HG02610 (cell line): ENCODE measurements around the gene CAPN8.
A peak's percentile ranks its signal among the peaks of the same experiment; 100 is the strongest.
"Not testable (repeated sequence)": the region's sequence is repeated elsewhere in the genome, so short reads cannot be mapped to it uniquely, and the experiment has no call there.

Source experiments
- ATAC-seq: cut with Tn5 transposase; IDR thresholded peaks from one replicate; pipeline ENCODE4 v1.9.1; 2021; ENCODE audit warnings: mild to moderate bottlenecking, moderate library complexity; ENCODE audit not compliant: unreplicated experiment

The CAPN8 gene

GRCh38 chr1:223534677-223535076 is 130.8 kb downstream of the CAPN8 start:
- ATAC-seq = no peak

GRCh38 chr1:223533708-223534107 is 131.8 kb downstream of the CAPN8 start:
- no peak for ATAC-seq

- ATAC-seq = no peak
Observed at GRCh38 chr1:223531742-223532341, 133.7 kb downstream of the CAPN8 start.

GRCh38 chr1:223525957-223526356 is 139.5 kb downstream of the CAPN8 start:
- peak; percentile 85 for ATAC-seq

- no peak for ATAC-seq
Observed at GRCh38 chr1:223525546-223525945, 140.0 kb downstream of the CAPN8 start.

- ATAC-seq = no peak
Observed at GRCh38 chr1:223524930-223525451, 140.5 kb downstream of the CAPN8 start.

GRCh38 chr1:223521150-223521549 is 144.4 kb downstream of the CAPN8 start:
- no peak for ATAC-seq

GRCh38 chr1:223520200-223520599 is 145.3 kb downstream of the CAPN8 start:
- no peak for ATAC-seq

- ATAC-seq = no peak
Observed at GRCh38 chr1:223519116-223519515, 146.4 kb downstream of the CAPN8 start.

- not testable (repeated sequence) for ATAC-seq
Observed at GRCh38 chr1:223518553-223518952, 146.9 kb downstream of the CAPN8 start.

GRCh38 chr1:223515926-223516325 is 149.6 kb downstream of the CAPN8 start:
- no peak for ATAC-seq

GRCh38 chr1:223515421-223515820 is 150.1 kb downstream of the CAPN8 start:
- ATAC-seq = no peak

GRCh38 chr1:223514644-223515043 is 150.9 kb downstream of the CAPN8 start:
- no peak for ATAC-seq

- ATAC-seq = no peak
Observed at GRCh38 chr1:223513309-223513708, 152.2 kb downstream of the CAPN8 start.

- ATAC-seq = no peak
Observed at GRCh38 chr1:223512057-223512456, 153.4 kb downstream of the CAPN8 start.

GRCh38 chr1:223508796-223509195 is 156.7 kb downstream of the CAPN8 start:
- no peak for ATAC-seq

GRCh38 chr1:223504741-223505140 is 160.8 kb downstream of the CAPN8 start:
- no peak for ATAC-seq

- ATAC-seq = no peak
Observed at GRCh38 chr1:223503348-223503747, 162.2 kb downstream of the CAPN8 start.

GRCh38 chr1:223500560-223501425 is 164.7 kb downstream of the CAPN8 start:
- ATAC-seq = no peak

- ATAC-seq = no peak
Observed at GRCh38 chr1:223496883-223497282, 168.6 kb downstream of the CAPN8 start.

GRCh38 chr1:223494926-223495645 is 170.4 kb downstream of the CAPN8 start:
- ATAC-seq = no peak
